Measurements from ENCODE around the gene SPN.

Gene SPN

DNA sequence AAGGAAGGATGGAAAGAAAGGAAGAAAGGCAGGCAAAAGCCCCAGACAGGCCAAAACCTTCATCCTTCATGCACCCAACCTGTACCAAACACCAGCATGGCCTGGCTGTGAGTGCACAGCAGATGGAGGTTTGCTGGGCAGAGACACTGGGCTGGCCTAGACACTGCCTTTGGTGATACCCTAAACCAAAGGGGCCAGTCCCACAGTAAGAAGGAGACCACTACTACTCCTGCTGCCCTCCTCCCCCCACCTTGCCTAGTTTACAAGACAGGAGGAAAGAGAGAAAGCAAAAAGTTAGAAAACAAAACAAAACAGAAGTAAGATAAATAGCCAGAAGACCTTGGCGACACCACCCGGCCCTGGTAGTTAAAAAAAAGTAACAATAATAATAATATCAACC lies 35.0 kb downstream of the SPN start:
- no peaks in the 10 kb centered on the region for H3K9me2 ChIP-seq (replicated peaks; ENCODE audit: insufficient read depth, low read length)

DNA sequence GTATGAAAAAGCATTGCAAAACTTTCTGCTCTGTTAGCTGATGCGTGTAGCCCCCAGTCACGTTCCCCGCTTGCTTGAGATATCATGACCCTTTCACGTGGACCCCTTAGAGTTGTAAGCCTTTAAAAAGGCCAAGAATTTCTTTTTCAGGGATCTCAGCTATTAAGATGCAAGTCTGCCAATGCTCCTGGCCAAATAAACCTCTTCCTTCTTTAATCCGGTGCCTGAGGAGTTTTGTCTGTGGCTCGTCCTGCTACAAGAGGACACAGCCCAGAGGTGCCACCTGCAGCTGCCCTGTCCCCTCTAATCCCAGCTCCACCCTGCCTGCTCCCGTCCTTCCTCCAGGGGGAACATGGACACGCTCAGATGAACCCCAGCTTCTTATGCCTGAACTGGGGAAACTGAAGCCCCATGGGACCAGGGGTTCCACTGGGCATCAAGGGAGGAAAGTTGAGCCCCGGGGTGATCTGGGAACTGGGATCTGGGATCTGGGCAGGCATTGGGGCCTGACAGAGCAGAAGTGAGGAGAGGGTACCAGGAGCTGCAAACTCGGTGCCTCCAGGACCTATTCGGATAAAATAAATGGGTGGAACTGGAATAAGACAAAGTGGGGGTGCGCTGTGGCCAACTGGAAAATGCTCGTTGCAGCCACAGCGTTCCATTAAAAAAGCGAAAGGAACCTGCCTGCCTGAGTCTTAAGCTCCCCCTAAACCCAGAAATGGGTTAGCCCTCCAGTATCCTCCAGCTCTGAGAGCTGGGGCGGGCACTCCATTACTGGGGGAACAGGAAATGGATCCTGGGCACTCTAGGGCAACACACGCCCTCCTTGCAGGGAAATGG lies 35.7 kb downstream of the SPN start:
- Histone ChIP-seq H2AFZ (ENCODE audit: low read length) (no peak overlapping the region), H3K27me3 (replicated peaks; ENCODE audit: insufficient read depth, low read length) (no peaks in the 10 kb centered on the region; the same call in 1 of the 2 replicates), H3K4me1 (ENCODE audit: low read length) (peaks cover 17% of the 10 kb centered on the region), H3K9me2 (replicated peaks; ENCODE audit: insufficient read depth, low read length) (no peaks in the 10 kb centered on the region), H3K36me3 (replicated peaks; ENCODE audit: insufficient read depth, low read length) (no peaks in the 10 kb centered on the region), H3K4me3 (ENCODE audit: low read length) (no peak overlapping the region), H3K4me2 (ENCODE audit: low read depth, low read length) (no peak overlapping the region), H3K79me2 (ENCODE audit: low read length) (no peaks in the 10 kb centered on the region), H3F3A (ENCODE audit: insufficient read depth, low read length) (peaks cover 14% of the 10 kb centered on the region; the same call in 1 of the 2 replicates), H3K9me3 (replicated peaks; ENCODE audit: insufficient read depth, low read length) (no peaks in the 10 kb centered on the region), H4K20me1 (ENCODE audit: insufficient read depth, low read length) (no peaks in the 10 kb centered on the region), H3K27ac (ENCODE audit: low read length) (no peak overlapping the region), H3K9ac (ENCODE audit: low read length) (no peak overlapping the region)
- no peak for TF ChIP-seq EZH2phosphoT487 (IDR thresholded peaks at IDR 0.05; ENCODE audit: low read length)
- DNase-seq = no peak

More for the DNA sequence above, 35.0 kb downstream of the SPN start:
- Histone ChIP-seq H3K27me3 (replicated peaks; ENCODE audit: insufficient read depth, low read length) (no peaks in the 10 kb centered on the region; the same call in 1 of the 2 replicates), H3K4me3 (ENCODE audit: low read length) (no peak overlapping the region), H3K9ac (ENCODE audit: low read length) (no peak overlapping the region), H3K4me1 (ENCODE audit: low read length) (peaks cover 17% of the 10 kb centered on the region), H3K27ac (ENCODE audit: low read length) (no peak overlapping the region), H3K36me3 (replicated peaks; ENCODE audit: insufficient read depth, low read length) (no peaks in the 10 kb centered on the region), H3K4me2 (ENCODE audit: low read depth, low read length) (no peak overlapping the region), H2AFZ (ENCODE audit: low read length) (no peak overlapping the region), H4K20me1 (ENCODE audit: insufficient read depth, low read length) (no peaks in the 10 kb centered on the region), H3K9me3 (replicated peaks; ENCODE audit: insufficient read depth, low read length) (no peaks in the 10 kb centered on the region), H3K79me2 (ENCODE audit: low read length) (no peaks in the 10 kb centered on the region), H3F3A (ENCODE audit: insufficient read depth, low read length) (peaks cover 14% of the 10 kb centered on the region; the same call in 1 of the 2 replicates)
- TF ChIP-seq CTCF (IDR thresholded peaks at IDR 0.05; ENCODE audit: low read length) (no peak), EZH2phosphoT487 (IDR thresholded peaks at IDR 0.05; ENCODE audit: low read length) (no peak), EZH2 (optimal IDR thresholded peaks at IDR 0.05; ENCODE audit: low read depth, low read length) (no peak)
- no peak for DNase-seq

DNA sequence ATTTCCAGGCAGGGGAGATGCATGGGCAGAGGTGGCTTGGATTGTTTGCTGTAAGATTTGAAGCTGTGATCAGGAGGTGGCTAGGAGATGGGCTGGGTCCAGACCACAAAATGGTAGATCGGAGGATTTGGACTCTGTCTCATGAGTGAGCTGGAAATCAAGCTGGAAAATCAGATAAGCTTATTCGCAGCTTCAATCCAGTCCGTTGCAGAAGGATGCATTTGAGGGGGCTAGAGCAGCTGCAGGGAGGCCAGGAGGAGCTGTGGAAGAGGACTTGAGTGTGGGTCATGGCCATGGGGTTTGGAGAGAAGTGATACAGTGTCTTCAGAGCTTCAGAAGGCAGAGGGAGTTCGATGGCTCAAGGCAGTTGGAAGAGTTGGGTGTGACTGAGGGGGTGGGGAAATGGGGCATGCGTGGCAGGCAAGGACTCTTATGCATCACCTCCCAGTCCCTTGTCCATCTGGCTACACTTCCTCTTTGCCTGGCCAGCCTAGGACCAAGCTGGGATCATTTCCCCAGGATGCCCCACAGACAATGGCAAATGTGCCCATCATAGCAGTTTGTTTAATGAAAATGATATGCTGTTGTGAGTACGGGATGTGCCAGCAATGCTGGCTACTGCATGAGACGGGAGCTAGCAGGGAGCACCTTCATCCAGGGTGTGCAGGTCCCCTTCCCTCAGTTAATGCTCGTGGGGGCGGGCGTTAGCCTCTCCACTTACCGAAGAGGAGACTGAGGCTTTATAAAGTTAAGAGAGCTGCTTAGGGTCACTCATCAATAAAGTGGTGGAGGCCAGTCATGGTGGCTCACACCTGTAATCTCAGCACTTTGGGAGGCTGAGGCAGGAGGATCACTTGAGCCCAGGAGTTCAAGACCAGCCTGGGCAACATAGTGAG lies 36.5 kb downstream of the SPN start:
- Histone ChIP-seq H3K27ac (ENCODE audit: low read length) (no peak overlapping the region), H3K27me3 (replicated peaks; ENCODE audit: insufficient read depth, low read length) (no peaks in the 10 kb centered on the region; the same call in 1 of the 2 replicates), H3K9me3 (replicated peaks; ENCODE audit: insufficient read depth, low read length) (no peaks in the 10 kb centered on the region), H3K4me3 (ENCODE audit: low read length) (no peak overlapping the region), H3K9me2 (replicated peaks; ENCODE audit: insufficient read depth, low read length) (no peaks in the 10 kb centered on the region), H3K36me3 (replicated peaks; ENCODE audit: insufficient read depth, low read length) (no peaks in the 10 kb centered on the region), H3K79me2 (ENCODE audit: low read length) (no peaks in the 10 kb centered on the region), H4K20me1 (ENCODE audit: insufficient read depth, low read length) (no peaks in the 10 kb centered on the region), H3K4me1 (ENCODE audit: low read length) (peaks cover 17% of the 10 kb centered on the region), H3F3A (ENCODE audit: insufficient read depth, low read length) (peaks cover 14% of the 10 kb centered on the region; the same call in 1 of the 2 replicates), H3K4me2 (ENCODE audit: low read depth, low read length) (no peak overlapping the region), H2AFZ (ENCODE audit: low read length) (no peak overlapping the region), H3K9ac (ENCODE audit: low read length) (no peak overlapping the region)
- DNase-seq = no peak
- TF ChIP-seq EZH2phosphoT487 (IDR thresholded peaks at IDR 0.05; ENCODE audit: low read length) (no peak), CTCF (IDR thresholded peaks at IDR 0.05; ENCODE audit: low read length) (no peak), EZH2 (optimal IDR thresholded peaks at IDR 0.05; ENCODE audit: low read depth, low read length) (no peak)
